HepG2 (cell line): Measurements from ENCODE around the gene CASP7.

Experiments used
- ARNT ChIP-seq: fragments of 450-650 bp; IDR thresholded peaks from 2 replicates; pipeline ENCODE4 v1.6.1; 2017
- NFYB ChIP-seq: sonication (generic); formaldehyde crosslinking; IDR thresholded peaks from 2 replicates; pipeline ENCODE4 v1.4.0; 2020; ENCODE audit warnings: missing genetic modification reagents
- SALL2 ChIP-seq: sonication (generic); formaldehyde crosslinking; IDR thresholded peaks from 2 replicates; pipeline ENCODE4 v1.8.1; 2023; ENCODE audit warnings: mild to moderate bottlenecking, missing genetic modification reagents, inconsistent platforms
- TCF7 ChIP-seq: sonication (generic); IDR thresholded peaks from 2 replicates; pipeline ENCODE4 v1.6.1; 2016; ENCODE audit warnings: antibody characterized with exemption, low read depth
- ZNF558 ChIP-seq: sonication (generic); formaldehyde crosslinking; IDR thresholded peaks from 2 replicates; pipeline ENCODE4 v1.9.0; 2022; ENCODE audit warnings: mild to moderate bottlenecking, missing genetic modification reagents, borderline replicate concordance
- TF ChIP-seq, protein P1 (sequence below): sonication (generic); formaldehyde crosslinking; IDR thresholded peaks from 2 replicates; pipeline ENCODE4 v1.5.0; 2020; ENCODE audit warnings: mild to moderate bottlenecking, missing genetic modification reagents, moderate library complexity

DNA sequence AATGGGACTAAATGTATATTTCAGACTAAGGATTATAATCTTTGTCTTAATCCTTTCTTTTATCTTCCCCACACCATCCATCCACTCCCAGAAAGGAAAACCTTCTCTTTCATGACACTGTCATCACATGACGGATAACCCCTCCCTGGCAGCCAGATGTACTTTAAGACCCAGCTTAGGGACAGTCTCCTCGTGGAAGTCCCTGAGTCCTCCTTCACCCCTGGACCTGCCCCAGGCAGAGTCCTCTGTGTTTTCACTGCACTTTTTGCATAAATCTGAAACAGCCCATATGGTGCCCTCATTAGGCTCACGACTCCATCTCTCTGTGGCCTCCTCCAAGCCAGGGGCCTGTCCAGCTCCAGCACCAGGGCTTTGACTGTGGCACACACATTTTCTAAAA, 31.9 kb upstream of the CASP7 start:
- TF ChIP-seq ARNT: no peak
- no peak for TF ChIP-seq SALL2
- no peak for TF ChIP-seq ZNF558 (CRISPR knock-in tag)
- TF ChIP-seq, protein P1, sequence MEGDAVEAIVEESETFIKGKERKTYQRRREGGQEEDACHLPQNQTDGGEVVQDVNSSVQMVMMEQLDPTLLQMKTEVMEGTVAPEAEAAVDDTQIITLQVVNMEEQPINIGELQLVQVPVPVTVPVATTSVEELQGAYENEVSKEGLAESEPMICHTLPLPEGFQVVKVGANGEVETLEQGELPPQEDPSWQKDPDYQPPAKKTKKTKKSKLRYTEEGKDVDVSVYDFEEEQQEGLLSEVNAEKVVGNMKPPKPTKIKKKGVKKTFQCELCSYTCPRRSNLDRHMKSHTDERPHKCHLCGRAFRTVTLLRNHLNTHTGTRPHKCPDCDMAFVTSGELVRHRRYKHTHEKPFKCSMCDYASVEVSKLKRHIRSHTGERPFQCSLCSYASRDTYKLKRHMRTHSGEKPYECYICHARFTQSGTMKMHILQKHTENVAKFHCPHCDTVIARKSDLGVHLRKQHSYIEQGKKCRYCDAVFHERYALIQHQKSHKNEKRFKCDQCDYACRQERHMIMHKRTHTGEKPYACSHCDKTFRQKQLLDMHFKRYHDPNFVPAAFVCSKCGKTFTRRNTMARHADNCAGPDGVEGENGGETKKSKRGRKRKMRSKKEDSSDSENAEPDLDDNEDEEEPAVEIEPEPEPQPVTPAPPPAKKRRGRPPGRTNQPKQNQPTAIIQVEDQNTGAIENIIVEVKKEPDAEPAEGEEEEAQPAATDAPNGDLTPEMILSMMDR: no peak
- TF ChIP-seq NFYB (CRISPR knock-in tag): no peak
- TF ChIP-seq TCF7: no peak
